ENCODE results near the gene AATK. TPM values are rescaled to one million over a fixed set of nuclear protein-coding genes. Genes with fewer than 3 reads are reported as not detected.

The AATK gene
- total and polyA plus RNA-seq, 9 of the 15 experiments (the other 6 are each of a cell fraction or from before 2014, with no cell fraction given), result 0.11 to 0.55 (median 0.38) TPM; not detected in 5

DNA sequence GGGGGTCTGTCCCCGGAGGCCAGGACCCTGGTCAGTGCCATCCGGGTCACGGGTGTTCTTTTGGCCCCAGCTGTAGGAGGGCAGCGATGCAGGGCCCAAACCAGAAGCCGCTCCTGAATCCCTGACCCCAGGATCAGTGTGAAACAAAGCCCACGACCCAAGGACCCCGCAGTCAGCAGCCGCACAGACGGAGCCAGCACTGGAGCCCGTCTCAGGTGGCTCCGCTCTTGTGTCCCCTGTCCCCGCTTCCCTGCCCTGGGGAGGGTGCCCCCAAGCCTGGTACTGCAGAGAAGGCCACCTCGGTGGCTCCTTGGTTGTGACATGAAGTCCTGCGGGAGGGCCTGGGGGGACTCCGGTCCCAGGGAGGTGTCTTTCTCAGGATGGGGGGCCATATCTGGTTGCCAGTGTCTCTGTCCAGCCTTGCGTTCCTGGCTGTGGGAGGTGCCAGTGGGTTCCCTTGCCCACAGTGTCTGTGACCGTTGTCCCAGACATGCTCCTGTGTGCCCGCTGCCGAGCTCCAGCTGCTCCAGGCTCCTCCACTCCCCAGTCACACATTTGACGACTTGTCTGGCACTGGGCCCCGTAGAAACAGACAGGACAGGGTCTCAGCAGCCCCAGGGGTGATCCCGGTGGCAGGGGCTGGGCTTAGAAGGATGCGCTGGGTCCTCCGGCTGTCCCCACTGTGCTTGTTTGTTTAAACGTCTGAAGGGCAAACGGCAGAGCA is 97.4 kb downstream of the AATK start:
- no peaks in the 10 kb centered on the region; the same call in 1 of the 2 replicates for H4K20me1 ChIP-seq (replicated peaks; ENCODE audit: control insufficient read depth, insufficient read depth, low read length)
- BruUV-seq (replicated peaks), result no TSS peak
- H3K27ac ChIP-seq (ENCODE audit: extremely low read depth, low read depth, low read length), result no peak overlapping the region
- DNase-seq (ENCODE audit: extremely low read depth in 1 of 4, low spot score in 3 of 4) (no peak), FAIRE-seq (no peak), ATAC-seq (no peak)
- H3K79me2 ChIP-seq (ENCODE audit: control insufficient read depth, insufficient read depth, low read length), result no peaks in the 10 kb centered on the region; the same call in 2 of the 3 replicates
- intact Hi-C loops (cut with micrococcal nuclease) (no loop called here), in situ Hi-C loops (cut with MboI) (no loop called here)
- CTCF ChIA-PET (ENCODE audit: low intra/inter-chr PET ratio), result interaction anchor here (0.6 kb wide), 1 partner anchor 569 kb away, joined by 3 read pairs; the partner anchor contains the start of gene TSPAN10
- no peak overlapping the region for H3K4me2 ChIP-seq (ENCODE audit: insufficient read depth, low read length)
- no peaks in the 10 kb centered on the region for H3K9me3 ChIP-seq (replicated peaks; ENCODE audit: control insufficient read depth, insufficient read depth, low read depth, low read length)
- 88% methylated on average over 25 of the region's 26 CpGs for WGBS (ENCODE audit: insufficient coverage, low coverage, missing lambda C conversion rate)
- H3K4me1 ChIP-seq (replicated peaks in 1 of 2; ENCODE audit: control insufficient read depth in 2 of 2, insufficient read depth in 2 of 2, low read length in 2 of 2), result peaks cover 0 to 70% of the 10 kb centered on the region in 2 experiments; a peak in 3 of 5 replicates
- peaks cover 9% of the 10 kb centered on the region; the same call in 2 of the 3 replicates for H3K36me3 ChIP-seq (ENCODE audit: control insufficient read depth, insufficient read depth, low read length)
- no peak overlapping the region for H3K4me3 ChIP-seq
- peak overlapping the region in 1 of 2 experiments; percentile 35; a peak in 1 of 4 replicates for H3K9ac ChIP-seq (ENCODE audit: insufficient read depth in 1 of 2, low read depth in 2 of 2, low read length in 2 of 2)
- H3K9me1 ChIP-seq (ENCODE audit: control insufficient read depth, insufficient read depth, low read length), result no peaks in the 10 kb centered on the region
- H3K27me3 ChIP-seq (ENCODE audit: control insufficient read depth in 2 of 2, insufficient read depth in 2 of 2, low read length in 2 of 2), result no peaks in the 10 kb centered on the region
- POLR2A ChIA-PET, result interaction anchor here (0.6 kb wide), 1 partner anchor 140 kb away, joined by 3 read pairs; no protein-coding TSS in a partner anchor
- TF ChIP-seq ZFP1 (CRISPR knock-in tag; IDR thresholded peaks at IDR 0.05) (no peak), CBX5 (IDR thresholded peaks at IDR 0.05; ENCODE audit: borderline replicate concordance, low read depth) (no peak), ZFX (CRISPR knock-in tag; IDR thresholded peaks at IDR 0.05) (no peak), ZNF75A (CRISPR knock-in tag; IDR thresholded peaks at IDR 0.05) (no peak), SMAD3 (CRISPR knock-in tag; conservative IDR thresholded peaks at IDR 0.05) (no peak), ZNF695 (CRISPR knock-in tag; IDR thresholded peaks at IDR 0.05) (no peak), ZNF717 (CRISPR knock-in tag; IDR thresholded peaks at IDR 0.05) (no peak), CBX3 (IDR thresholded peaks at IDR 0.05; ENCODE audit: borderline replicate concordance in 1 of 2, low read length in 2 of 2) (no peak), ZNF311 (CRISPR knock-in tag; IDR thresholded peaks at IDR 0.05) (no peak), BRF1 (IDR thresholded peaks at IDR 0.05; ENCODE audit: borderline replicate concordance, extremely low read depth, insufficient read length) (no peak), HDAC8 (tag; IDR thresholded peaks at IDR 0.05) (no peak), HNRNPK (IDR thresholded peaks at IDR 0.05; ENCODE audit: low read depth, low read length, poor library complexity, severe bottlenecking) (no peak), ZNF121 (CRISPR knock-in tag; conservative IDR thresholded peaks at IDR 0.05) (no peak), RBM14 (IDR thresholded peaks at IDR 0.05; ENCODE audit: borderline replicate concordance, insufficient read depth, low read depth, low read length) (no peak), ZNF217 (CRISPR knock-in tag; IDR thresholded peaks at IDR 0.05) (no peak)
- TF ChIP-seq, protein P1, sequence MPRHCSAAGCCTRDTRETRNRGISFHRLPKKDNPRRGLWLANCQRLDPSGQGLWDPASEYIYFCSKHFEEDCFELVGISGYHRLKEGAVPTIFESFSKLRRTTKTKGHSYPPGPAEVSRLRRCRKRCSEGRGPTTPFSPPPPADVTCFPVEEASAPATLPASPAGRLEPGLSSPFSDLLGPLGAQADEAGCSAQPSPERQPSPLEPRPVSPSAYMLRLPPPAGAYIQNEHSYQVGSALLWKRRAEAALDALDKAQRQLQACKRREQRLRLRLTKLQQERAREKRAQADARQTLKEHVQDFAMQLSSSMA (CRISPR knock-in tag; IDR thresholded peaks at IDR 0.05), result no peak
- TF ChIP-seq, protein P2, sequence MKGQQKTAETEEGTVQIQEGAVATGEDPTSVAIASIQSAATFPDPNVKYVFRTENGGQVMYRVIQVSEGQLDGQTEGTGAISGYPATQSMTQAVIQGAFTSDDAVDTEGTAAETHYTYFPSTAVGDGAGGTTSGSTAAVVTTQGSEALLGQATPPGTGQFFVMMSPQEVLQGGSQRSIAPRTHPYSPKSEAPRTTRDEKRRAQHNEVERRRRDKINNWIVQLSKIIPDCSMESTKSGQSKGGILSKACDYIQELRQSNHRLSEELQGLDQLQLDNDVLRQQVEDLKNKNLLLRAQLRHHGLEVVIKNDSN (CRISPR knock-in tag; IDR thresholded peaks at IDR 0.05), result no peak
- TF ChIP-seq, protein P3, sequence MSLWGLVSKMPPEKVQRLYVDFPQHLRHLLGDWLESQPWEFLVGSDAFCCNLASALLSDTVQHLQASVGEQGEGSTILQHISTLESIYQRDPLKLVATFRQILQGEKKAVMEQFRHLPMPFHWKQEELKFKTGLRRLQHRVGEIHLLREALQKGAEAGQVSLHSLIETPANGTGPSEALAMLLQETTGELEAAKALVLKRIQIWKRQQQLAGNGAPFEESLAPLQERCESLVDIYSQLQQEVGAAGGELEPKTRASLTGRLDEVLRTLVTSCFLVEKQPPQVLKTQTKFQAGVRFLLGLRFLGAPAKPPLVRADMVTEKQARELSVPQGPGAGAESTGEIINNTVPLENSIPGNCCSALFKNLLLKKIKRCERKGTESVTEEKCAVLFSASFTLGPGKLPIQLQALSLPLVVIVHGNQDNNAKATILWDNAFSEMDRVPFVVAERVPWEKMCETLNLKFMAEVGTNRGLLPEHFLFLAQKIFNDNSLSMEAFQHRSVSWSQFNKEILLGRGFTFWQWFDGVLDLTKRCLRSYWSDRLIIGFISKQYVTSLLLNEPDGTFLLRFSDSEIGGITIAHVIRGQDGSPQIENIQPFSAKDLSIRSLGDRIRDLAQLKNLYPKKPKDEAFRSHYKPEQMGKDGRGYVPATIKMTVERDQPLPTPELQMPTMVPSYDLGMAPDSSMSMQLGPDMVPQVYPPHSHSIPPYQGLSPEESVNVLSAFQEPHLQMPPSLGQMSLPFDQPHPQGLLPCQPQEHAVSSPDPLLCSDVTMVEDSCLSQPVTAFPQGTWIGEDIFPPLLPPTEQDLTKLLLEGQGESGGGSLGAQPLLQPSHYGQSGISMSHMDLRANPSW (CRISPR knock-in tag; IDR thresholded peaks at IDR 0.05), result no peak
- H2AFZ ChIP-seq (ENCODE audit: low read depth, low read length), result no peak overlapping the region
